T-helper 2 cell treated with Interferon-gamma antibody and Interleukin-4, amounts not matched to agents 100 ng/mL and 5 ng/mL, for 36 hours (primary cell): ENCODE measurements around the gene CENPC. TPM values are rescaled to one million over a fixed set of nuclear protein-coding genes. Genes with fewer than 3 reads are reported as not detected.
"Not testable (repeated sequence)": the region's sequence is repeated elsewhere in the genome, so short reads cannot be mapped to it uniquely, and the experiment has no call there.

Source experiments
- intact Hi-C: fragments of 100-400 bp; cut with micrococcal nuclease; formaldehyde crosslinking; loops from one replicate; pipeline ENCODE4 v1.15.1; 2023
- total RNA-seq: library from RNA; stranded (reverse); gene quantifications from 2 replicates; pipeline ENCODE4 v1.2.3, GENCODE V29; 2022

Gene CENPC
- total RNA-seq, 1 donor from 2014 or later: 34.3 TPM

- intact Hi-C loops: not testable (repeated sequence)
Observed at GRCh38 chr4:67552146-67552792, 7.0 kb upstream of the CENPC start.

GRCh38 chr4:67550857-67551256 is 5.6 kb upstream of the CENPC start:
- intact Hi-C loops: no loop called here

- intact Hi-C loops: no loop called here
Observed at GRCh38 chr4:67550451-67550850, 5.1 kb upstream of the CENPC start.

- intact Hi-C loops: loop anchor here (1.0 to 10.0 kb wide), 4 partner anchors 198 to 796 kb away; no protein-coding TSS in a partner anchor
Observed at GRCh38 chr4:67549123-67549522, 3.8 kb upstream of the CENPC start.

GRCh38 chr4:67546971-67547370 is 1.7 kb upstream of the CENPC start:
- intact Hi-C loops: loop anchor here (10.0 kb wide), 2 partner anchors 438 to 798 kb away; no protein-coding TSS in a partner anchor

- intact Hi-C loops: loop anchor here (10.0 kb wide), 2 partner anchors 439 to 799 kb away; no protein-coding TSS in a partner anchor
Observed at GRCh38 chr4:67546004-67546356, 677 bp upstream of the CENPC start.

GRCh38 chr4:67542076-67542475 is 3.2 kb downstream of the CENPC start:
- intact Hi-C loops: loop anchor here (10.0 kb wide), 2 partner anchors 443 to 803 kb away; no protein-coding TSS in a partner anchor

- intact Hi-C loops: loop anchor here (10.0 kb wide), 2 partner anchors 445 to 805 kb away; no protein-coding TSS in a partner anchor
Observed at GRCh38 chr4:67539830-67540229, 5.5 kb downstream of the CENPC start.

GRCh38 chr4:67535280-67535840 is 9.9 kb downstream of the CENPC start:
- intact Hi-C loops: no loop called here

GRCh38 chr4:67533112-67533511 is 12.2 kb downstream of the CENPC start:
- intact Hi-C loops: no loop called here

- intact Hi-C loops: not testable (repeated sequence)
Observed at GRCh38 chr4:67532397-67532796, 12.9 kb downstream of the CENPC start.

- intact Hi-C loops: no loop called here
Observed at GRCh38 chr4:67531379-67531962, 13.8 kb downstream of the CENPC start.

GRCh38 chr4:67524140-67524539 is 21.2 kb downstream of the CENPC start:
- intact Hi-C loops: loop anchor here (2.0 kb wide), 1 partner anchor 13 kb away; no protein-coding TSS in a partner anchor

GRCh38 chr4:67522851-67523671 is 22.2 kb downstream of the CENPC start:
- intact Hi-C loops: loop anchor here (1.0 kb wide), 1 partner anchor 22 kb away; the partner anchor contains the start of gene CENPC

- intact Hi-C loops: no loop called here
Observed at GRCh38 chr4:67522230-67522629, 23.1 kb downstream of the CENPC start.

GRCh38 chr4:67521506-67521905 is 23.8 kb downstream of the CENPC start:
- intact Hi-C loops: no loop called here

GRCh38 chr4:67520141-67520540 is 25.2 kb downstream of the CENPC start:
- intact Hi-C loops: no loop called here

GRCh38 chr4:67512501-67512900 is 32.8 kb downstream of the CENPC start:
- intact Hi-C loops: no loop called here

GRCh38 chr4:67500373-67500772 is 44.9 kb downstream of the CENPC start:
- intact Hi-C loops: no loop called here

- intact Hi-C loops: no loop called here
Observed at GRCh38 chr4:67499799-67500198, 45.5 kb downstream of the CENPC start.

GRCh38 chr4:67483868-67484602 is 61.3 kb downstream of the CENPC start:
- intact Hi-C loops: no loop called here
